Measurements from ENCODE around the gene VIPR1.
A peak's percentile ranks its signal among the peaks of the same experiment; 100 is the strongest.

DNA sequence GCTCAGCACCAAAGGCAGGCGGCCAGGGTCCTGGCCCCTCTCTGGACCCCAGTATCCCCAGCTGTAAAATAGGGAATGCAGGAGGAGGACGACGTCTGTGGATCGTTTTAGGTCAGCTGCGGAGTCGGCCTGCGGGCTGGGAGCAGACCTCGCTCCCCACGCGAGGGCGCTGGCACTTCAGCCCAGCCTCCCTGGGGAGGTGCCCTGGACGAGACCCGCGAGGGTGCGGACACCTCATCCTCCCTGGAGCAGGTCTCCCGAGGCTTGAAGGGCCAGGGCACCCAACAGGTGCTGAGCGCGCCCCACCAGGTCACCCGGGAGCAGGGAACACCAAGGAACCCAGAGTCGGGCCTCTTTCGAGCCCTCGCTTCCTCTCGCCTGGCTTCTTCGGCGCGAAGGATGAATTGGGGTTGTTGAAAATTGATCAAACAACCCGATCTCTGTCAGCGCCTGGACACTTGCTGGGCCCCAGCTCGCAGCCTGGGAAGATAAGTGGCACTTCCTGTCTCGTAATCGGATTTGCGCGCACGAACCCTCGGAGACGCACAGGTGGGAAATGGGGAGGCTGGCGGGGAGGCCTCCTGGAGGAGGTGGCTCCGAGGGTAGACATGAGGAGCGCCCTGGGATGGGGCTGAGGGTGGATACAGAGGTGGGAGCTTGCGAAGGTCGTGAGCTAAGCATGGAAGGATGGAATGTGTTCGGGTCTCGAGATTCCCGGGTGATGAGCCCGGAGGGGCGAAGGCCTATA lies 588 bp upstream of the VIPR1 start:
- TF ChIP-seq CTCF (IDR thresholded peaks at IDR 0.05; ENCODE audit: low read depth, low read length, missing input control) (peak; percentile 55), REST (IDR thresholded peaks at IDR 0.05) (no peak), RAD21 (IDR thresholded peaks at IDR 0.05) (peak; percentile 76 to 85), GABPA (IDR thresholded peaks at IDR 0.05 in 1 of 2, conservative IDR thresholded peaks at IDR 0.05 in 1 of 2) (no peak)
- TF ChIP-seq, protein P1, sequence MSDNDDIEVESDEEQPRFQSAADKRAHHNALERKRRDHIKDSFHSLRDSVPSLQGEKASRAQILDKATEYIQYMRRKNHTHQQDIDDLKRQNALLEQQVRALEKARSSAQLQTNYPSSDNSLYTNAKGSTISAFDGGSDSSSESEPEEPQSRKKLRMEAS (IDR thresholded peaks at IDR 0.05): no peak
